Panc1 (cell line): ENCODE data around the gene UACA.
A peak's percentile ranks its signal among the peaks of the same experiment; 100 is the strongest.

Experiments used
- CTCF ChIP-seq: fragments of 450-650 bp; IDR thresholded peaks from 2 replicates; pipeline ENCODE4 v1.5.1; 2017; ENCODE audit warnings: mild to moderate bottlenecking
- POLR2AphosphoS5 ChIP-seq: IDR thresholded peaks from 2 replicates; pipeline ENCODE4 v1.6.1; 2012; ENCODE audit warnings: mild to moderate bottlenecking, low read depth, low read length, moderate library complexity
- TCF7L2 ChIP-seq: IDR thresholded peaks from 2 replicates; pipeline ENCODE4 v1.6.1; 2011; ENCODE audit warnings: mild to moderate bottlenecking, low read depth, low read length, inconsistent platforms
- TF ChIP-seq, protein P1 (sequence below), 2 experiments: IDR thresholded peaks; 2 replicates each; pipeline ENCODE4 v1.6.1; 2011 to 2012; ENCODE audit warnings: low read depth in 2 of 2, control low read depth in 1 of 2, low read length in 1 of 2, mild to moderate bottlenecking in 1 of 2, moderate library complexity in 1 of 2; ENCODE audit not compliant: insufficient read depth in 1 of 2

DNA sequence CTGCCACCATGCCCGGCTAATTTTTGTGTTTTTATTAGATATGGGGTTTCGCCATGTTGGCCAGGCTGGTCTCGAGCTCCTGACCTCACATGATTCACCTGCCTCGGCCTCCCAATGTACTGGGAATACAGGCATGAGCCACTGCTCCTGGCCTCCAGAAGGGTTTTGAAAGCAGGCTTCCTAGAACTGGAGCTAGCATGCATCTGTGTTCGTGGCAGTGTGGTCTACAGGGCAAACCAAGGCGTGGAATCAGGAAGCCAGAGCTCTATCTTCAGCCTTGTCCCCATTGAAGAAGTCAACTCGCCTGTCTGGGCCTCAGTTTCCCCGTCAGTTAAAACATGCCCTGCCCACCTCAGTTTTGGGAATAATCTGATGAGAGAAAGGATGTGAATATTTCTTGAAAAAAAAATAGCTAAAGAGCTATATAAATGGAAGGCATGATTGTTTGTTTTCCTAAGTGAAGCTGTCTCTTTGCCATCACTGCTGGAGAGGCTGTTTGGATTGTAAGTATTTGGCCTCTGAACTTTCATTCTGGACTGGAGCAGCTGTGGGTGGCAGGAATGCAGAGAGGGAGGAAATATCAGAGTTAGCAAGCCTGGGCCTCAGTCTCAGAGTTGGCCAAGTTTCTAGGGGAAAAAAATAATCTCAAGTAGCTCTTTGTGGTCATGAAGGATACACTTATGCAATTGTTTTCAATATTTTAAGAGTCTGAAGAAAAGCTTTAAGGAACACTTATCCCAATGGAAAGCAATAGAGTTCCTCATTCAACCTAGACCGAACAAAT is 36.5 kb upstream of the UACA start:
- no peak for TF ChIP-seq CTCF
- TF ChIP-seq, protein P1, sequence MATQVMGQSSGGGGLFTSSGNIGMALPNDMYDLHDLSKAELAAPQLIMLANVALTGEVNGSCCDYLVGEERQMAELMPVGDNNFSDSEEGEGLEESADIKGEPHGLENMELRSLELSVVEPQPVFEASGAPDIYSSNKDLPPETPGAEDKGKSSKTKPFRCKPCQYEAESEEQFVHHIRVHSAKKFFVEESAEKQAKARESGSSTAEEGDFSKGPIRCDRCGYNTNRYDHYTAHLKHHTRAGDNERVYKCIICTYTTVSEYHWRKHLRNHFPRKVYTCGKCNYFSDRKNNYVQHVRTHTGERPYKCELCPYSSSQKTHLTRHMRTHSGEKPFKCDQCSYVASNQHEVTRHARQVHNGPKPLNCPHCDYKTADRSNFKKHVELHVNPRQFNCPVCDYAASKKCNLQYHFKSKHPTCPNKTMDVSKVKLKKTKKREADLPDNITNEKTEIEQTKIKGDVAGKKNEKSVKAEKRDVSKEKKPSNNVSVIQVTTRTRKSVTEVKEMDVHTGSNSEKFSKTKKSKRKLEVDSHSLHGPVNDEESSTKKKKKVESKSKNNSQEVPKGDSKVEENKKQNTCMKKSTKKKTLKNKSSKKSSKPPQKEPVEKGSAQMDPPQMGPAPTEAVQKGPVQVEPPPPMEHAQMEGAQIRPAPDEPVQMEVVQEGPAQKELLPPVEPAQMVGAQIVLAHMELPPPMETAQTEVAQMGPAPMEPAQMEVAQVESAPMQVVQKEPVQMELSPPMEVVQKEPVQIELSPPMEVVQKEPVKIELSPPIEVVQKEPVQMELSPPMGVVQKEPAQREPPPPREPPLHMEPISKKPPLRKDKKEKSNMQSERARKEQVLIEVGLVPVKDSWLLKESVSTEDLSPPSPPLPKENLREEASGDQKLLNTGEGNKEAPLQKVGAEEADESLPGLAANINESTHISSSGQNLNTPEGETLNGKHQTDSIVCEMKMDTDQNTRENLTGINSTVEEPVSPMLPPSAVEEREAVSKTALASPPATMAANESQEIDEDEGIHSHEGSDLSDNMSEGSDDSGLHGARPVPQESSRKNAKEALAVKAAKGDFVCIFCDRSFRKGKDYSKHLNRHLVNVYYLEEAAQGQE (IDR thresholded peaks at IDR 0.05; ENCODE audit: insufficient read depth in 1 of 2, low read depth in 2 of 2, low read length in 1 of 2) = no peak
- peak; percentile 68; the same call in 1 of the 2 replicates for TF ChIP-seq POLR2AphosphoS5
- 0 out of 2 replicates have a peak, but pooled peaks have one; percentile 30 for TF ChIP-seq TCF7L2
